Tongue (tissue), 2 donors: ENCODE measurements around the gene KRT31. TPM values are rescaled to one million over a fixed set of nuclear protein-coding genes. Genes with fewer than 3 reads are reported as not detected.
"Not testable (repeated sequence)": the region's sequence is repeated elsewhere in the genome, so short reads cannot be mapped to it uniquely, and the experiment has no call there.

ENCODE experiments used
- DNase-seq: peaks from one replicate; pipeline ENCODE4 v3.0.0-alpha.2; 2015
- total RNA-seq: library from RNA; depleted of rRNA; stranded (reverse); fragments of >200 nt; gene quantifications from one replicate; pipeline ENCODE4 v1.2.3, GENCODE V29; 2014

The KRT31 gene
- 6.1 TPM for total RNA-seq

- DNase-seq: peak; percentile 72
Measured at GRCh38 chr17:41396996-41397660, at the start of gene KRT31. TSS of gene KRT31 (minus strand) at chr17:41397608. CDS start at chr17:41397539, 69 bp downstream.

DNA sequence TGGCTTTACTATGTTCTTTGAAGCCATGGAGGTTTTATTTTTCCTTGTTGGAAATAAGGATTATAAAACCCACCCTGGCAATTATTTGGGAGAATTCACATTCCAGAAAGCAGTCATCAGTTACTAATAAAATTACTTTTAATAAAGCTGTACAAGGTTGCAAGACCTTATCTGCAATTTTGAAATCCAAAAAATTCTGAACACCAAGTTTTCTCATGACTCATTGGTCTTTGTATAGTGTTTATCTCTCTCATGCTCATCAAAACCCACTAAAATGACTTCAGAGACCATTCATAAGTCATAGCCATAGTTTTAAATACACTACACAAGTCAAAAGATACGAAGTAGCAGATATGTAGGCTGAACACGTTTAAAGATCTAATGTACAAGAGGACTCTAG, 49.4 kb upstream of the KRT31 start:
- DNase-seq: no peak

DNA sequence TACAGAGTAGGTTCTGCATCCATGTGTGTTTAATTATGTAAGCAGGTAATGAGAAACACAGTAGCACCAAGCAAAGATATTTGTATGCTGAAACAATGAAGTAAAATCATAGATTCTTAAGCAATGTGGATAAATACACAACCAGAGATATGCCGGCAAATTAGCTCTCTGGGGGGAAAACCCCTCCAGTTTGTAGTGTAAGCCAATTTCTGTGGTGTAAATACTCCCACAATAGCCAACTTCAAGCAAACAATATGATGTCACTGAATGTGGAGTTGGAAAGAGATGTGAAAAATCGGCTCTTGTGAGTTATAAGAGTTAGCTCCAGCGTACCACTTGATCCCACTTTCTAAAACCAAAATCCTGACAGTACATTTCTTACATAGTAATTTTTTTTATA, 47.2 kb upstream of the KRT31 start:
- DNase-seq: no peak

DNA sequence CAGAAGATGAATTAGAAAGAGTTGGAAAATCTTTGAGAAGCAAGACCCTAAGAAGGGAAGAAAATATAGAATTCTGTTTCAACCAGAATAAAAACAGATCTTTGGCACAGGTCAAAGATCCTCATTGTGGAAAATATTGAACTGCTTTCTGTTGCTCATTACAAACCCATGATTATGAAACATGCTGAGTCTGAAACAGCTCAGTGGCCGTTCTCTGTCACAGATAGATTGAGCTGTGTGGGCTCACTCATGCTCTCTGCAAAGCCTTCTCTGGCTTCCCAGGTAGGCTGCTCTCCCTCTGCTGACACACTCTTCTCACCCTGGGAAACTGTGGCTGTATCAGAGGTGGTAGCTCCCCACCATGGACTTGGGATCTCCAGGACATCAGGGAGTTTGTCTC, 46.8 kb upstream of the KRT31 start:
- no peak for DNase-seq

GRCh38 chr17:41442739-41443138, 45.3 kb upstream of the KRT31 start:
- no peak for DNase-seq

- DNase-seq: no peak
Measured at GRCh38 chr17:41440531-41441033, 43.2 kb upstream of the KRT31 start, which contains the start of gene KRT38. TSS of gene KRT38 (minus strand) at chr17:41440983. CDS start at chr17:41440921, 62 bp downstream.

- no peak for DNase-seq
Measured at GRCh38 chr17:41439375-41439774, 42.0 kb upstream of the KRT31 start.

- no peak for DNase-seq
Measured at GRCh38 chr17:41437769-41438168, 40.4 kb upstream of the KRT31 start.

GRCh38 chr17:41437254-41437653, 39.8 kb upstream of the KRT31 start:
- DNase-seq: no peak

GRCh38 chr17:41434415-41434814, 37.0 kb upstream of the KRT31 start:
- DNase-seq: no peak

DNA sequence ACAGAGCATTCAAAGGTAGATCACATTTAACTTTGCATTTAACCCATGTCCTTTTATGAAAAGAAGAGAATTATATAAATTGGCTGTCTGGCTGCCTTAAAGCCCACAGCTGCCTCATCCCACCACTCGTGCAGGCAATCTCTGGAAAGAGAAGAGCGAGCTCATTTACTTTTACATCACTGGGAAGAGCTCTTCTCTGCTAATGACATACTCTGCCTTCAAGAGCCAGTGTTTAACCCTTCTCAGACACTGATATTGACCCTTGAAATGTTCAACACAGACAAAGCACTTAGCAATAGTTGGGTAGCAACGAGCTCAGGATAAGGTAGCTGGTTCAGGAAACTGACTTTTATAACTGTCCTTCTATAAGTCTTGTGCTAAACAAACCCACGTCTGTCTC, 36.6 kb upstream of the KRT31 start:
- no peak for DNase-seq

DNA sequence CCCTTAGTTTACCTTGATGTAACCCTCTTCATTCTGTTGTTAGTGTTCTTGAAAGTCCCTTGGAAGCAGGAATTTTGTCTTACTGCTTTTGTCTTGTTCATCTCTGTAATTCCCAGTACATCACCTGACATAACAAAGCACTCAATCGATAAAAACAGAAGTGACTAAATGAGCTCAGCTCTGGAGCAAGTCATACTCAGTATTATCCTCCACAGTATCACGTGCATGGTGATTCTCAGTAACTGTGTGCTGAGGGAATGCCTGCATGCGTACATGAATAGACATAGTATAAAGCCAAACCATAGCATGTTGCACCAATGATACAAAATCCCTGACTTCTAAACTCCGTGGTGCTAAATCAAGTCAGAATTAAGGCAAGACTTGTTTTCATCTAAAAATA, 36.2 kb upstream of the KRT31 start:
- no peak for DNase-seq

- DNase-seq: not testable (repeated sequence)
Measured at GRCh38 chr17:41430376-41430775, 33.0 kb upstream of the KRT31 start.

DNA sequence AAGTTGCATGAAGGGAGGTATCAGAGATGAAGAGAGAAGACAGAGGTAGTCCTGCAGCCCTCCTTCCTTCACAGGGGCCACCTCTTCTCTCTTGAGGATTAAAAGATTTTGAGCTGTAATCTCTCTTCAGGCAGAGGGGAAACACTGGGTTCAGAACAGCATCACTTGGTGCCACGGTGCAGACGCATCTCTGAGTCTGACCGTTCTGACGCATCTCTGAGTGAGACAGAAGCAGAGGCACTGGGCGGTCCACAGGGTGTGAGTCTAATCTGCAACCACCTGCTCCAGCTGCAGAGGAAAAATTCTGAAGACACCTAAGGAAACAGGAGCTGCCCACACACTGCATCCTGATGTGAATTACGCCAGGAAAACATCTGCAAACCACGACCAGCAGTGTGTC, 32.3 kb upstream of the KRT31 start:
- no peak for DNase-seq

DNA sequence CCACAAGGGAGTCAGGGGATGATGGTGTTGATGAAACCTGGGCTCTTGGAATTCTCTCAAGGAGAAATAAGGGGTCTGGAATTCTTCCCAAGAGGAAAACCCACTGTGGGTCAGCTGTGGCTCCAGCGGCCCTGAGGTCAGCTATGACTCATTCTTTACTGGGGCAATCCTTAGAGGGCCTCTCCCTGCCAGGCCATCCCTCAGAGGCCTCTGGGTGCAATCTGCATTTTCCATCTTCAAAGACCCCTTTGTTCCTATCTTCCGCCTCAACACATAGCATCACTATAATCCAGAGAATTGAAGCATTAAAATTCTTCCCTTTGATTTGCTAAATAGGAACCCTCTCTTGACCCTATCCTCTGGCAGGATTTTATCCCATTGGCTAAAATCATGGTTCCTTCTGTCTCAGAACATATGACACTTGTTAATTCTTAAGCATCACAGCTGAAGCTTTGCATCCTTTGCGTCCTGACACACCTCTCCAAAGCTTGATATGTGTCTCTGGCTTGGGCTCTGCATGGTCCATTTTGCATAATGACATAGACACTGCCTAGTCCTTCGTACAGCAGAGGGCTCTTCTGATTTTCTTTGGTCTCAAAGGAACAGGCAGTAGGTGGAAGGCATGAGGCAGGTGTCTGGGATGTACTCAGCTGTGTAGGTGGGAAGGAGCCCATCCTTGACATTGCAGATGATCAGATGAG, 31.3 kb upstream of the KRT31 start:
- DNase-seq: no peak

GRCh38 chr17:41424111-41424635, 26.8 kb upstream of the KRT31 start, which contains the start of gene KRT37:
TSS of gene KRT37 (minus strand) at chr17:41424585. CDS start at chr17:41424523, 62 bp downstream.
- no peak for DNase-seq

DNA sequence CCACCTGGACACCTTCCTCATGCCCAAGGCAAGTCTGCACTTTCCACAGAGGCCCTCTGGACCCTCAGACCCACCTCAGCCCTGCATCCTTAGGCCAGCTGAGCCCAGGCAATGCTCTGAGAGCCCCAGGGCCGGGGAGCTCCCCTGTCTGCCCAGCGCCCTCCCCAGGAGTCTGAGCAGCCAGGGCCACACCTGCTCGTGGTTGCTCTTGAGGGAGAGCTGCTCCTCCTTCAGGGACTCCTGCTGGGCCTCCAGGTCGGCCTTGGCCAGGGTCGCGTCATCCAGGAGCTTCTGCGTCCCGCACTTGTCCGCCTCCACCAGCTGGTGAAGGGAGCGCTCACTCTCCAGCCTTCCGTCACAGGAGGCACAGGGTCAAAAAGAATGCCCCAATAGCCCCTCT, 25.2 kb upstream of the KRT31 start:
- not testable (repeated sequence) for DNase-seq

- no peak for DNase-seq
Measured at GRCh38 chr17:41421617-41422016, 24.2 kb upstream of the KRT31 start.

GRCh38 chr17:41421116-41421515, 23.7 kb upstream of the KRT31 start:
- DNase-seq: no peak

- DNase-seq: no peak
Measured at GRCh38 chr17:41420134-41420533, 22.7 kb upstream of the KRT31 start.

DNA sequence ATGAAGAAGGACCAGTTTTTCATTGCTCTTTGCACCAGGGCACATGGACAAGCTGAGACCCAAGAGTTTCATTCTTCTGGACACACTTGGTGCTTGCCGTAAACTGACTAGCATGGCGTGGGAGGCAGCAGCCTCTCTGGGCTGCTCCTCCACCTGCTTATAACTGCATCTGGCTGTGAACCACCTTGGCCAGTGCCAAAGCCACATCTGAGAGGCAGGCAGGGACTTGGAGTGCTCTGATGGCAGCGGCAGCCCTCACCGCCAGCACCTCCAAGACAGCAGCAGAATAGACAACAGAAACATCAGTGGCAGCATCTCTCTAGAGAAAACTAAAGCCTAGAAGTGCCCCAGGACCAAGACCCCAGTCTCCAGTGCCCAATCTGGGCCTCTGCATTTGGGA, 22.3 kb upstream of the KRT31 start:
- DNase-seq: no peak

GRCh38 chr17:41418116-41418860, 20.9 kb upstream of the KRT31 start:
- DNase-seq: no peak

DNA sequence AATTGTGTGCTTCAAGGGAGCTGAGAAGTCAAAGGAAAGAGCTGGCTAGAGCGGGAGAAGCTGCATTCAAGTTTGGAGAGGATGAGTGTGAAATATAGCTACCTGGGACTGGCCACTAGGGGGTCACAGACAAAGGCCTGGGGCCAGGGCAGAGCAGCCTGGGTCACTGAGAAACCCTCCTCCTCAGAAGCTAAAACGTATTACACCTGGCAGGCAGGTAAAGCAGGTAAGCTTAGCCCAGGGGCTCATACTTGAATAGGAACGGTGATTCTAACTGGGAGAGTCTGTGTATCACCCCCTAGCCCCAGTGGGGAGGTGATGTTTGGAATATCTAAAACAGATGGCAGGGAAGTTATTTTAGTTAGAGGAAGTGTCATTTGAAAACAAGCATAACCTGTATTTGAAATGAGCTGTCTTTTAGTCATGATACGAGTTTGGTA, 20.2 kb upstream of the KRT31 start:
- peak; percentile 34 for DNase-seq
